ENCODE measurements around the gene EFTUD2.
"Not testable (repeated sequence)": the region's sequence is repeated elsewhere in the genome, so short reads cannot be mapped to it uniquely, and the experiment has no call there.

The EFTUD2 gene

DNA sequence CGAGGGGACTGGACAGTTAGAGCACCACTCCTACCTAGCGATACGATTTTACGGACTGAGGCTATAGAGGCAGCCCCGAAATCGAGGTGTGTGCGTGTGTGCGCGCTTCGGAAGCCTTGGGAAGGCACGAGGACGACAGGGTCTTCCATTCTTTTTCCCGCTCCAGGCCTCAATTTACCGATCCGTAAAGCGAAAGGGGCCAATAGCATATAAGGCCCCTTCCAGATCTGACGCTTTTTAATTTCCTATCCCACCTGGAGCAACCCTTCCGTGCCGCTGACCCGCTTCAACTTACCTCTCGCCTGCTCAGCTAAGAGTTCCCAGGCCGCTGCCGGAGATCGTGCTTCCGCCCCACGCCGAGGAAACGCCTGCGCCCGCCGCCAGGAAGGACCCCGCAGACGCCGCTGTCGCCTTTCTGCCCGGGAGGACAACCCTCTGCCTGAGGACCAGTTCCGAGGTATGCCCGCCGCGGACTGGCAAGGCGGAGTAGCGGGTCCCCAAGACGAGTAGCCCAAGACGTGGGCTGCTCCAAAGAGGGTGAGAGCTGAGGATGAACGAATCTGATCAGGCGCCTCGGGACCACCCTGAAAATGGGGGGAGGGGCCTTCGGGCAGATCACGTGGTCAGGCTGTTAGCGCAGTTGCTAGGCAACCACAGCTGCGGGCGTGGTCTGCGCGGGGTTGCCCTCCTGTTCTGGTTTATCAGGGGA lies at the start of gene EFTUD2:
Gene EFTUD2 (minus strand): TSS at position 372 of the 709 bp plus-strand sequence. CDS start 4,924 bp downstream, outside the sequence.
- peak; percentile 89 for DNase-seq (ENCODE audit: low spot score)

DNA sequence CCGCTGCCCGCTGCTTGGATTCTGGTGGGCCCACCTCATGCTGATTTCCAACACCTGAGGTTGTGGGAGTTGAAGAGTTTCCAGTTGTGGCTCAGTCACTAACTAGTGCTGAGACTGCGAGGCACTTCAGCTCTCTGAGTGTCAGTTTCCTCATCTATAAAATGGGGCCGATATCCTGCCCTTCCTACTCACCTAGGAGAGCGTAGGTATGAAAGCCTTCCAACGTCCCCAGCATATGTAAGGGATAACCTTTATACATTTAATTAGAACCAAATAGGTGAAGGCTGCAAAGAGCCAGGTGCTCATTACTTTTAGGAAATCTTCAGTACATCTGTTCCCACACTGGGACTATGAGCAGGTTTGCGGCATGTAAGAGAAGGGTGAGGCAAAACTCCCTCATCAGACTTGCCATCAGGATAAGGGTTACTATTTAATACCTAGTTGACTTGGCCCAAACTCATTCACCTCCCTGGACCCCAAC lies 49.1 kb upstream of the EFTUD2 start:
- no peak for DNase-seq (ENCODE audit: low spot score)

DNA sequence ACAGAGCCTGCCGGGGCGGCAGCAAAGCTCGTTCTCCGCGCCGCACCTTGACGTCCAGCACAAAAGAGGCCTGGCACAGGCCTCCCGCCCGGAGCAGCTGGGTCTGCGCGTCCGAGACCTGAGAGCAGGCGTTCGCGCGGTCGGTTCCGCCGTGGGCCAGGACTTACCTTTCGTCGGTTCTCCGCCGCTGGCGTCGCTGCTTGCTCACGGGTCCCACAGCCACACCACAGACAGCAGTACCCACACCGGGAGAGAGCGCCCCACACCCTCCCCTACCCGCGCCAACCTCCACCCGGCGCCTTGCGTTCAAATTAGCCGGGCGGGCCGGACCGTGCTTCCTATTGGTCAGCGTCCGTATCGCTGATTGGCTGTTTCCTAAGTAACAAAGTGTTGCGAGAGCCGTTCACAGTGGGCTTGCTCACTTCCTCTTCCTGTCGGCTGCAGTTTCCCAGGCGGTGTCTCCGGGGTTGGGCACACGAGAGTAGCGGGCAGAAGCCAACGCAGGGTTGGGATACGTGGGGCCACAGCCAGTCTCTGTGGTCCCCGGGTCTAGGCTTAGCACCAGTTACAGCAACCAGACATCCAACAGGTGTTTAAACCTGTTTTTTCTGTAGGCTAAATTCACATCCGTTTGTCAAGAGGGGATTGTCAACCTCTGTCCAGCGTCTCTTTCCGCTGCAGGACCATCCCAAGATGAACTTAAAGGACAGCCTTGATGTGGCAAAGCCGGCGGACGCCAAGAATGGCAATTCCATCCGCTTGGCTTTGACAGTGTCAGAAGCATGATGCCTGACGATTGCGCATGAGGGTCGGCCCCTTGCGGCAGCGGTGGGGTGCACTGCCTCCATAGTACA lies 48.4 kb upstream of the EFTUD2 start, which contains the start of gene KIF18B:
Gene KIF18B (minus strand): TSS at position 313 of the 854 bp plus-strand sequence. CDS start 11,429 bp downstream, outside the sequence.
- peak; percentile 94 for DNase-seq (ENCODE audit: low spot score)

DNA sequence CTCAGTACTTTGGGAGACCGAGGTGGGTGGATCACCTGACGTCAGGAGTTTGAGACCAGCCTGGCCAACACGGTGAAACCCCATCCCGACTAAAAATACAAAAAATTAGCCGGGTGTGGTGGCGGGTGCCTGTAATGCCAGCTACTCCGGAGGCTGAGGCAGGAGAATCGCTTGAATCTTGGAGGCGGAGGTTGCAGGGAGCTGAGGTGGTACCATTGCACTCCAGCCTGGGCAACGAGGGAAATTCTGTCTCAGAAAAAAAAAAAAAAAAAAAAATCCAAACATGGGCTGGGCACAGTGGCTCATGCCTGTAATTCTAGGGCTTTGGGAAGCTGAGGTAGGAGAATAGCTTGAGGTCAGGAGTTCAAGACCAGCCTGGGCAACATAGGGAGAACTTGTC lies 46.4 kb upstream of the EFTUD2 start:
- not testable (repeated sequence) for DNase-seq (ENCODE audit: low spot score)

DNA sequence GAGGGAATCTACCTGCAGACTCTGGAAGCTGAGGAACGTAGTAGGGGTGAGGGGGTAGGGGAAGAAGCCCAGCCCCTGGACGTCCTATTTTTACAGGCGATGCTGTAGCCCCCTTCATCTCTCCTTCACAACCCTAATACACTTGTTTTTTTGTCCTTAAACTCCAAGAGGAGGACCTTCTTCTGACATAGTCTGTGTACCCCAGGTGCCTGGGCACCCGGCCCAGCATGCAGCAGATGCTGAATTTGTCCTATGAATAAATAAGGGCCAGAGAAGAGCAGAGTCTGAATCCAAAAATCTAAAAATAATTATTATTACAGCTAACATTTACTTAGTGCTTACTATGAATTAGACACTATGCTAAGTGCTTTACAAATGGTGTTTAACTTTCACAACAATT lies 43.2 kb upstream of the EFTUD2 start:
- no peak for DNase-seq (ENCODE audit: low spot score)

DNA sequence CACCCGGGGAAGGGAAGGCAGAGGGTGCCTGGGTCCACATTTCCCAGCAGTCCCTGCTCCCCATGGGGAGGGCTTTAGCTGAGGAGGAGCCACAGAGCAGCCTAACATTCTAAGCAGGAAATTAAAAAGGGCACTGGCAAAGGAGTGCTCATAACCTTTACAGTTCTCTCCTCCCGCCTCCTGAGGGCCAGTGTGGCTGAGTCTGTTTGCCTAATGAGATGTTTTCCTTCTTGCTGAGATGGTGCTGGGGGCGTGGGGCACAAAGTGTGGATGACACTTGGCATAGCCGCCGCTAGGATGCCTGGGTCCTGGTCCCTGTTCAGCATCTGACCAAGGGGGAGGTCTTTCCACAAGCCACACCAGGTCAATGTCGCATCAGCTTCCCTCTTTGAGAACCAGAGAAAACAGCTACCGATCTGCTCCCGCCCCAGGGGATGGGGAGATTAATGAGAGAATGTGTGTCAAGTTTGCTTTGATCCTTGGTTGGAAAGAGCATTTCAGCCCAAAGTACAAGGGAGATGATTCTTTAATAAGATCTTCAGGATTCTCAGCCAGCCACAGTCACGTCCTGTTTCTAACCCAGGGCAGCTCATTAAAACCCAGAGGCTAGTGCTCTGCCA lies 42.6 kb upstream of the EFTUD2 start:
- no peak for DNase-seq (ENCODE audit: low spot score)

DNA sequence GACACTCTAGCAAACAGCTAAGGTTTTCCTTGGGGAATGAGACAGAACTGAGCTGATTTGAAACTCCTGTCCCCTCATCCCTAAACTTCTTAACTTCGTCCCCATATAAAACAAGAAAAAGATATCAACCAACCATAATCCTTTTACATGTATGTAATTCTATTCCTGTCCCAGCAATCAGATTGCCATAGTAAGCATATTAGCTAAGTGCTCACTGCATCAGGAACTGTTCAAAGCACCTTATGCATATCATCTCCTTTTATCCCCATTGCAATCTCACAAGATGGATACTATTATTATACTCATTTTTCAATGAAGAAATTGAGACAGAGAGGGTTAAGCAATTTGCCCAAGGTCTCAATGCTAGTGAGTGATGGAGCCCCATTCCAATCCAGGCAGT lies 41.5 kb upstream of the EFTUD2 start:
- no peak for DNase-seq (ENCODE audit: low spot score)

DNA sequence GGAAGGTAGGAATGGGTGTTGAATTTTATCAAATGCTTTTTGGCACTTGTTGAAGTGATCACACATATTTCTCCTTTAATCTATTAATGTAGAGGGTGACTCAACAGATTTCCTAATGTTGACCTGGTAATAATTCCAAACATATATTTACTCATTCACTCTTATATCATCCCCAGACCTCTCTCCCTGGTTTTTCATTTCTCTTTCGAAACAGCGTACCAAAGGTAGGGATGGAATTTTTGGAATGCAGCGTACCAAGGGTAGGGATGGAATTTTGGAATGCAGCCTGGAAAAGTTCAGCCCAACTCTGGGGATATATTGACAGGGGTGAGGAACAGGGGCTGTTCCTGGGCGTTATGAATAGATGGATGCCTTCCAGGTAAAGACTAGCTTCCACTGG lies 41.1 kb upstream of the EFTUD2 start:
- DNase-seq (ENCODE audit: low spot score): no peak

DNA sequence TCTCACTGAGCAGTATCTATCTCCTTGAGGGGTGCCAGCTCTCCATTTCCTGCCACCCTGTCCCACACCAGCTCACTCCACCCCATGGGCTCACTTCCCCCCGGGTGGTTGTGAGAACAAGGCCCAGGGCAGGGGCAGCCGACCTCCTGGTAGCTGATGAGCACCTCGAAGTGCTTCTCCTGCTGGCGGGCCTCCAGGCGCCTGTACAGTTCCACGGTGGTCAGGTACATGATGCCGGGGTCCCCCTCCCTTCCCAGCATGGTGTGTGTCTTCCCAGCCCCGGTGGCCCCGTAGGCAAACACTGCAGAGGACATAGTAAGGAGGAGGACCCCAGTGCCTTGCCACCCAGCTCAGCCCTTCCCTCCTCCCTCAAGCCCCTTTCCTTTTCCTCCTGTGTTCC lies 35.9 kb upstream of the EFTUD2 start:
- DNase-seq (ENCODE audit: low spot score): no peak

DNA sequence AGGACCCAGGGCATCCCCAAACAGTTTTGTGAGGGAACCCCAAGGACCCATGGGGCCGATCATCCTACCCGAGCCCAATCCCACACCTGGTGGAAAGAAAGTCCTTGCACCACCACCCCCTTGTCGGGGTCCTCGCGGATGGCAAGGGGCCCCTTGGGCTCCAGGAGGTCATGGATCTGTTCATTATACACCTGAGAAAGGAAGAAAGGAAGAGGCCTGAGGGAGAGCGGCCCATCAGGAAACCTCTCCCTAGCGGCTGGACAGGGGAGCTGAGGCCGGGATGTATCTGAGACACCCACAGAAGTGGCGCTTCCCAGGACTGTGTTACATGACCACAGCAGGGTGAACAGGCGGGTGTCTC lies 35.5 kb upstream of the EFTUD2 start:
- DNase-seq (ENCODE audit: low spot score): no peak

DNA sequence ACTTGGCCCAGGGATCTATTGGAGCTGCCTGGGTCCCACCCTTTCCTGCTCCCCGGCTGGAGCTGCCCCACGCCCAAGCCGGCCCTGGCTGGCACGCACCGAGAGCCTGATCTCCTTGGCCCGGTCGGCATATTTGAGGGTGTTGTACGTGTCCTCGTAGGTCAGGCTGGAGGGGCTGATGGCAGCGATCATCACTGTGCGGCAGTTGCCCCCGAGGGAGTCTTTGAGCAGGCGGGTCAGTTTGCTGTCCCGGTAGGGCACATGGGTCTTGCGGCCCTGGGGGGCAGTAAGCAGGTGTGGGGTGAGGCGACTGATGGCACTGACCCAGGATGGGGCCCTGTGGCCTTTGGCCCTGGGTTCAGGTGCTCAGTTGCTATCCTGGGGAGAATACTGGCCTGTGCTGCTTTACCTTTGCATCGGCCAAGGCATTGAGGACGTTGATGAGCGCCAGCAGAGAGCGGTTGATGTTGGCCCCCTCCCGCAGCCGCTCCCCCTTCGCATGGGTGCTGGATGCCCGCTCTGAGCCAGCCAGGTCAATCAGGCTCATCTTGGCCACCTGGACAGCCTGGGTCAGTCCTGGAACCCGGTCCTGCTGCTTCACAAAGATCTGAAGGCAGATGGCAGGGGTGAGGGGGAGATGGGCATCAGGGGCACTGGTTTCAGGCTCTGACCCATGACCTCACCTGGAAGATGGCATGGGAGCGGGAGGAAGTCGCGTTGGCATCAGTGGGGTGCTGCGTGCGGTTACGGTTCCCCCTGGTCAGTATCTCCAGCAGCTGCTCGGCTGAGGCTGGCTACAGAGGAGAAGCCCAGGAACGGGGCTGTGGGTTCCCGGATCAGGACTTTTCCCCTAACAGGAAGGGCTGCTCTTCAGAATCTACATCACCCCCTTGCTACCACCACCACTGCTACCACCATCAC lies 34.8 kb upstream of the EFTUD2 start:
- DNase-seq (ENCODE audit: low spot score): no peak

DNA sequence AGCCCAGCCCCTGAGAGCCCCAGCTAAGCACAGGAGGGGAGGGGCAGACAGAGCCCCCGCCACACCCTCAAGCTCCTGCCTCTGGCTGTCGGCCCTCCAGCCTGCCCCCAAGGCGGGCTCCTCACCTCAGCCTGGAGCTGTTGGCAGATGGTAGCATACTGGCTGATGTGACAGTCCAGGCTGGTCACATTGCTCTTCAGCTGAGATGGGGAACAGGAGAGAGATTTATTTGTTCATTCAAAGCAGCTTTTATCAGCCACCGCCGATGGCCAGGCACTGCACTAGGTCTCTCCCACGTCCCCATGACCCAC lies 33.5 kb upstream of the EFTUD2 start:
- no peak for DNase-seq (ENCODE audit: low spot score)

DNA sequence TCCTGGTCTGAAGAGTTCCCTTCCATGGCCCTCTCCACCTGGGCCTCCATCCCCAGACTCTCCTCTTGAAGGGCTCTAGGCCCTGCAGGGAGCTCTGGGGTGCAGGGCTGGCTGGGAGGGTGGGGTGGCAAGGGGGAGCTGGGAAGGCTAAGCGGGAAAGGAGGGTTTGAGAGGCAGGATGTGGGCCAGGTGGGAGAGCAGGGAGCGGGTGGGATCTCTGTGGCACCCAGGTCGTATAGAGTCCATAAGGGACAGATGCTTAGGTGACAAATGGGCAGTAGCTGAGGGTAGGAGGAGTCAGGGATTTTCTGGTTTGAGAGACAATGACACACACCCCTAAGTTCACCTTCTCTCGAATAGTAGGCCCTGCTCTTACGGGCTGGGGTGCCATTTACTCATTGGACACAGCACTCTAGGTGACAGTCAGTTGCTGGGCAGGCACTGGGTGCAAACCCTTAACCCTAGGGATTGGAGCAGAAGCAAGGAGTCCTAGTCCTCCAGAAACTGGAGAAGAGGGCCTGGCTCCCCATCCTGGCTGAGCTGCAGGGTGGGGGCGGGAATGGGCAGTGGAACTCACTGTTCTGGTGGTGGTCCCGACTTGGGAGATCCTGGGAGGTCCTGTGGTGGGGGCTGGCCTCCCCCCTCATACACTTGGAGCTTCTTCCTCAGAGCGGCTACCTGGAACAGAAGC lies 33.0 kb upstream of the EFTUD2 start:
- DNase-seq (ENCODE audit: low spot score): no peak

DNA sequence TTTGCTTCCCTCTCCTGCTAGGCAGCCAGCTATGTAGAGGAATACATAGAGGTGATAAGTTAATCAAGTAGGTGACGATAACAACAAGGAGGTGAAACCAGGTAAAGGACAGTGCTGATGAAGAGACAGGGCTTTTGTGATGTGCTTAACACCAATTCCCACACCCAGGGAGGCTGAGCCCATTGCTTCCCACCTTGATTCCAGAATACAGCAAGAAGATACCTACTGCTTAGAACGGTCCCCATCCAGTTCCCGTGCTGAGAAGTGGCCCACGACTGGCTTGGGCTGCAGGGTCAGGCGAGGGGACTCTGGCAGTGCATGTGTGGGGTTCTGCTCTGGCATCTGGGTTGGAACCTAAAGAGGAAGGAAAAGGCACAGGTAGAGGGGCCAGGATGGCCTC lies 32.1 kb upstream of the EFTUD2 start:
- no peak for DNase-seq (ENCODE audit: low spot score)

DNA sequence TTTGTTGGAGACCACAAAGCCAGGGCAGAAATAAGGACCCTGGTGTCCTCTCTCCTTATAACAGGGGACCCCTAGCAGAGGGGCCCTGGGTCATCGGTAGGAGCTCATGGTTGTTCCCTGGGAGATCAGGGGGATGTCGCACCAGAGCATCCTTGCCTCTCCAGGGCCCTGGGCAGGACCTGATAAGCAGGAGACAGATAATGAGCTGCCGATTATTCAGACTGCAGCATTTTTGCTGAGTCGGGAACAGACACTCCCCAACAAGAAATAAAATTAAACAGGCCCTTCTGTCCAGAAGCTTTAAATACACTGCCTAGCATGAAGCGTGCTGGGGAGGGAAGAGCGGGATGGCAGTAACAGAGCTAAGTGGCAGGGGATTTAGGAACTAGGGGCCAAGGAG lies 31.4 kb upstream of the EFTUD2 start:
- DNase-seq (ENCODE audit: low spot score): no peak

DNA sequence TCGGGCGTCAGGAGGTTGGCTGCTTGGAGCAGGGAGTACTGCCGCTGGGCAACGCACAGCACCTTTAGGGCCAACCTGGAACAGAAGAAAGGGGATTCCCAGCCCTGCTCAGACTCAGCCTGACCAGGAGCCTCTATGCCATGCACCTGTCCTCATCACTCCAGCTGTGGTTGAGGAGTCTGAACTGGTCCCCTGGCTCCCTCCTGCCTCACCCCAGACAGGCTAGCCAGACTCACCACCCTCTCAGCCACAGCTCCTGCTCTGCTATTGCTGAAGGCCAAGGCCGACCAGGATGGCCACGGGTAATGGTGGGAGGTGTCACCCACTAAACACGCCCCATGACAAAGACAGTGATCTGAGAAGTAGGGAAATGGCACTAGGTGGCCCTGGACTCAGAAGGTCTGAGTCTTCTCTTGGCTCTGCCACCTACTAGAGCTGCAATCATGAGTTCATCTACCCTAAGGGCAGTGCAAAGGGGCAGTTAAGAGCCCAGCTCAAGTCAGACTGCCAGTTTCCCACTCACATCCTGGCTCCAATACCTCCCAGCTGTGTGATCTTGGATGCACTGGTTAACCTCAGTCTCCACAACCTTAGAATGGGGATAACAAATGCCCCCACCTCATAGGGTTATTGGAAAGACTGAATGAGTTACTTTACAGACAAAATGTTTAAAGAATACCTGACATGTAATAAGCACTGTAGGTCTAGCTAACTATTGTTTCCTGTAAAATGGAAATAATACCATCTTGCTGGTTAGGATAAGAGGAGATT lies 29.9 kb upstream of the EFTUD2 start:
- no peak for DNase-seq (ENCODE audit: low spot score)

DNA sequence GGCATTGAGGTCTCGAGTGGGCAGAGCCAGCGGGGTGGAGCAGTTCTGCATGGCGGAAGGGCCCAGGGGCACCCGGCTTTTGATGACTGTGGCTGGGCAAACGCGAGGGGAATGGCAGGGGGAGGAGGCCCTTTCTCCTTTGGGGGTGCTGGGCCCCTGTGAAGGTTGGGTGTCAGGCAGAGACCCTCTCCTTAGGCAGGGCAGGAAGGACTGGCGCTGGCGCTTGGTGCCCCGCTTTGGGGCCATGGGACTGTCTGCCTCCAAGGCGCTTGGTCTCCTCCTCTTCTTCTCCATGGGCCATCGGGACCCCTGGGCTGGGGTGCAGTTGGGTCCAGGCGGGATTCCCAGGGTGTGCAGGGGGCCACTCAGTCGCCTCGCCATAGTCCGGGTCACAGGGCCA lies 28.9 kb upstream of the EFTUD2 start:
- DNase-seq (ENCODE audit: low spot score): no peak

DNA sequence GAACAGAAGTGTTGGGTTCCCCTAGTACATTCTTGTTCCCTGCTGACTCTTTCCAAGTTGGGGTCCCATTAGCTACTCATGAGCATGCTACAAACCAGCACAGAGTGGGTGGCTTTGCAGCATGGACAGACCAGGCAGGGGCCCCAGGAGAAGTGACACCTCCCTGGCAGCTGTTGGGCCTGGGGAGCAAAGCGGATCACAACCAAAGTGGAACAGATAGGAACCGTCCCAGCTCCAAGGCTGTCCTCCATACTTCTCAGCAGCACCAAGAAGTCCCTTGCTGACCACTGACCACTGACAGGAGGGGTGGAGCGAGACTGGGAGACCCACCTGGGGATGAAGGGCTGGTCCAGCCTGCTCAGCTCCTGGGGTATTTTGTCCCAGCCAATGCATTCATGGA lies 28.5 kb upstream of the EFTUD2 start:
- no peak for DNase-seq (ENCODE audit: low spot score)

DNA sequence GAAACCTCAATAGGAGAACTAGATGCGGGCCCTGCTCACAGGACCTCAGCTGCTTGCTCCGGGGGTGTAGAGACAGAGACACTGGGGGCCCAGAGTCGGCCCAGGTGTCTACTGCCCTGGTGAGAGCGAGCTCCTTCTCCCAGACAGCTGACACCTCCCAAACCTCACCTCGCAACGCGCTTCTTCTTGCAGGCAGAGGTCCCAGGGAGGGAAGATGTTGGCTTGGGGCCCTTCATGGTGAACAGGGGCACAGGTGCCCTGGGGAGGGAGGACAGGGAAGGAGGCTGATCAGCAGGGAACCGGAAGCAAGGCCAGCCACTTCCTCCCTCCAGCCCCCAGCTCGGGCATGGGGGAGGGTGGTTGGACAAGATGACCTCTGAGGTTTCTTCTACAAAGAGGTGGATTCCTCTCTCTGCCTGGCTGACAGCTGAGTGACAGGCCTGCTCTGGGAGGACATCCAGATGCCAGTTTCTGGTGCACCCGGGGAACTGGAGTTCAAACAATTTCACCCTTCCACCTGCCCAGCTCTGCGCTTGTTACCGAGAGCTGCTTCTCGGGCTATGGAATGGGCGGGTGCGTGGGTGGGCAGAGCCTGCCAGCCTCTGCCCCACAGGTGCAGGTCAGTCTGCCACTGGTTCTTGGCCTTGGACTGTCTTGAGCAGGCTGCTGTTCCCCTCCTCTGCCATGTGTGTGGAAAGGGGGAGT lies 27.7 kb upstream of the EFTUD2 start:
- no peak for DNase-seq (ENCODE audit: low spot score)

Measured in kidney capillary endothelial cell (primary cell).